ENCODE results near the gene PTPRR.

Gene PTPRR

GRCh38 chr12:70670948-70671347 is 249.6 kb downstream of the PTPRR start:
- DNase-seq: no peak

- DNase-seq: no peak
Measured at GRCh38 chr12:70667253-70667652, 253.3 kb downstream of the PTPRR start.

GRCh38 chr12:70666364-70666763 is 254.2 kb downstream of the PTPRR start:
- DNase-seq: no peak

GRCh38 chr12:70664465-70664881 is 256.1 kb downstream of the PTPRR start:
- DNase-seq: no peak

GRCh38 chr12:70663838-70664237 is 256.7 kb downstream of the PTPRR start:
- DNase-seq: no peak

GRCh38 chr12:70661466-70662161 is 258.9 kb downstream of the PTPRR start:
- no peak for DNase-seq

GRCh38 chr12:70660620-70661219 is 259.8 kb downstream of the PTPRR start:
- no peak for DNase-seq

GRCh38 chr12:70660002-70660604 is 260.4 kb downstream of the PTPRR start:
- DNase-seq: no peak

GRCh38 chr12:70659077-70659606 is 261.4 kb downstream of the PTPRR start:
- DNase-seq: no peak

- no peak for DNase-seq
Measured at GRCh38 chr12:70657616-70658286, 262.8 kb downstream of the PTPRR start.

GRCh38 chr12:70652451-70652850 is 268.1 kb downstream of the PTPRR start:
- no peak for DNase-seq

GRCh38 chr12:70648831-70649230 is 271.7 kb downstream of the PTPRR start:
- DNase-seq: no peak

GRCh38 chr12:70648191-70648590 is 272.3 kb downstream of the PTPRR start:
- no peak for DNase-seq

- DNase-seq: no peak
Measured at GRCh38 chr12:70646850-70647249, 273.7 kb downstream of the PTPRR start.

GRCh38 chr12:70645494-70646317 is 274.8 kb downstream of the PTPRR start:
- no peak for DNase-seq

GRCh38 chr12:70644861-70645260 is 275.7 kb downstream of the PTPRR start:
- DNase-seq: no peak

- DNase-seq: no peak
Measured at GRCh38 chr12:70643939-70644338, 276.6 kb downstream of the PTPRR start.

GRCh38 chr12:70641691-70642090 is 278.8 kb downstream of the PTPRR start:
- DNase-seq: no peak

GRCh38 chr12:70640901-70641300 is 279.6 kb downstream of the PTPRR start:
- DNase-seq: no peak

- DNase-seq: no peak
Measured at GRCh38 chr12:70639535-70639934, 281.0 kb downstream of the PTPRR start.

GRCh38 chr12:70638639-70639360 is 281.7 kb downstream of the PTPRR start:
- no peak for DNase-seq

Measured in stimulated activated CD4-positive, alpha-beta T cell treated with anti-CD3 and anti-CD28 coated beads, Interleukin-1b, Interleukin-23, amount 100 ng/mL, for 48 hours (primary cell).